Measurements from ENCODE around the gene ADAP1.
"Not testable (repeated sequence)": the region's sequence is repeated elsewhere in the genome, so short reads cannot be mapped to it uniquely, and the experiment has no call there.

The ADAP1 gene

GRCh38 chr7:974172-974571 lies 19.7 kb upstream of the ADAP1 start:
- DNase-seq: no peak

- DNase-seq: no peak
Observed at GRCh38 chr7:973312-973711, 18.8 kb upstream of the ADAP1 start.

- no peak for DNase-seq
Observed at GRCh38 chr7:972676-973309, 18.3 kb upstream of the ADAP1 start.

- DNase-seq: no peak
Observed at GRCh38 chr7:972110-972509, 17.6 kb upstream of the ADAP1 start.

GRCh38 chr7:970744-971143 lies 16.3 kb upstream of the ADAP1 start:
- no peak for DNase-seq

GRCh38 chr7:969403-969802 lies 14.9 kb upstream of the ADAP1 start:
- no peak for DNase-seq

- no peak for DNase-seq
Observed at GRCh38 chr7:968205-969105, 14.0 kb upstream of the ADAP1 start.

- no peak for DNase-seq
Observed at GRCh38 chr7:967361-968082, 13.0 kb upstream of the ADAP1 start.

GRCh38 chr7:966291-967069 lies 12.0 kb upstream of the ADAP1 start:
- DNase-seq: no peak

- no peak for DNase-seq
Observed at GRCh38 chr7:964401-965231, 10.1 kb upstream of the ADAP1 start.

- no peak for DNase-seq
Observed at GRCh38 chr7:963236-964078, 9.0 kb upstream of the ADAP1 start.

- no peak for DNase-seq
Observed at GRCh38 chr7:962401-963081, 8.1 kb upstream of the ADAP1 start.

- DNase-seq: no peak
Observed at GRCh38 chr7:961546-962400, 7.3 kb upstream of the ADAP1 start.

GRCh38 chr7:960972-961371 lies 6.5 kb upstream of the ADAP1 start:
- DNase-seq: not testable (repeated sequence)

- DNase-seq: no peak
Observed at GRCh38 chr7:960269-960871, 5.9 kb upstream of the ADAP1 start.

GRCh38 chr7:959740-960139 lies 5.3 kb upstream of the ADAP1 start:
- DNase-seq: not testable (repeated sequence)

- no peak for DNase-seq
Observed at GRCh38 chr7:959271-959670, 4.8 kb upstream of the ADAP1 start.

GRCh38 chr7:958221-959200 lies 4.0 kb upstream of the ADAP1 start:
- no peak for DNase-seq

Data from activated T-cell treated with anti-CD3 and anti-CD28 coated beads, Interleukin-2, amount 50 U/mL, for 1 hour (primary cell).